ENCODE measurements around the gene CDON.

CDON gene

GRCh38 chr11:125946712-125947418 lies 115.8 kb downstream of the CDON start:
- no peaks in the 10 kb centered on the region for H3K4me1 ChIP-seq (ENCODE audit: control insufficient read depth, insufficient read depth, low read length, poor library complexity, severe bottlenecking)
- no peak for DNase-seq
- no peaks in the 10 kb centered on the region for H3K27me3 ChIP-seq (replicated peaks; ENCODE audit: control insufficient read depth, insufficient read depth, low read length, poor library complexity, severe bottlenecking)
- no peaks in the 10 kb centered on the region for H3K36me3 ChIP-seq (ENCODE audit: control insufficient read depth, insufficient read depth, low read length)
- H3K4me3 ChIP-seq (ENCODE audit: insufficient read depth, low read depth, low read length, poor library complexity, severe bottlenecking): no peak overlapping the region
- no peak overlapping the region for H3K27ac ChIP-seq (ENCODE audit: insufficient read depth, low read length, poor library complexity, severe bottlenecking)
- no peaks in the 10 kb centered on the region for H3K9me3 ChIP-seq (ENCODE audit: control insufficient read depth, low read length)

GRCh38 chr11:125945797-125946520 lies 116.7 kb downstream of the CDON start, which contains the start of gene VSIG10L2:
Gene VSIG10L2, plus strand, starts transcription at chr11:125946044. Its CDS starts 12 bp downstream, at chr11:125946056.
- no peak for DNase-seq
- Histone ChIP-seq H3K27me3 (replicated peaks; ENCODE audit: control insufficient read depth, insufficient read depth, low read length, poor library complexity, severe bottlenecking) (no peaks in the 10 kb centered on the region), H3K4me1 (ENCODE audit: control insufficient read depth, insufficient read depth, low read length, poor library complexity, severe bottlenecking) (no peaks in the 10 kb centered on the region), H3K9me3 (ENCODE audit: control insufficient read depth, low read length) (no peaks in the 10 kb centered on the region), H3K36me3 (ENCODE audit: control insufficient read depth, insufficient read depth, low read length) (no peaks in the 10 kb centered on the region), H3K27ac (ENCODE audit: insufficient read depth, low read length, poor library complexity, severe bottlenecking) (no peak within 1 kb of the TSS), H3K4me3 (ENCODE audit: insufficient read depth, low read depth, low read length, poor library complexity, severe bottlenecking) (no peak within 1 kb of the TSS)

- Histone ChIP-seq H3K4me1 (ENCODE audit: control insufficient read depth, insufficient read depth, low read length, poor library complexity, severe bottlenecking) (no peaks in the 10 kb centered on the region), H3K9me3 (ENCODE audit: control insufficient read depth, low read length) (no peaks in the 10 kb centered on the region), H3K36me3 (ENCODE audit: control insufficient read depth, insufficient read depth, low read length) (no peaks in the 10 kb centered on the region), H3K27me3 (replicated peaks; ENCODE audit: control insufficient read depth, insufficient read depth, low read length, poor library complexity, severe bottlenecking) (no peaks in the 10 kb centered on the region), H3K27ac (ENCODE audit: insufficient read depth, low read length, poor library complexity, severe bottlenecking) (no peak overlapping the region), H3K4me3 (ENCODE audit: insufficient read depth, low read depth, low read length, poor library complexity, severe bottlenecking) (no peak overlapping the region)
- no peak for DNase-seq
Measured at GRCh38 chr11:125945011-125945796, 117.5 kb downstream of the CDON start.

GRCh38 chr11:125944350-125945010 lies 118.2 kb downstream of the CDON start:
- Histone ChIP-seq H3K9me3 (ENCODE audit: control insufficient read depth, low read length) (no peaks in the 10 kb centered on the region), H3K4me1 (ENCODE audit: control insufficient read depth, insufficient read depth, low read length, poor library complexity, severe bottlenecking) (no peaks in the 10 kb centered on the region), H3K36me3 (ENCODE audit: control insufficient read depth, insufficient read depth, low read length) (no peaks in the 10 kb centered on the region), H3K27ac (ENCODE audit: insufficient read depth, low read length, poor library complexity, severe bottlenecking) (no peak overlapping the region), H3K4me3 (ENCODE audit: insufficient read depth, low read depth, low read length, poor library complexity, severe bottlenecking) (no peak overlapping the region), H3K27me3 (replicated peaks; ENCODE audit: control insufficient read depth, insufficient read depth, low read length, poor library complexity, severe bottlenecking) (no peaks in the 10 kb centered on the region)
- no peak for DNase-seq

- no peak for DNase-seq
- H3K4me1 ChIP-seq (ENCODE audit: control insufficient read depth, insufficient read depth, low read length, poor library complexity, severe bottlenecking): no peaks in the 10 kb centered on the region
- H3K27me3 ChIP-seq (replicated peaks; ENCODE audit: control insufficient read depth, insufficient read depth, low read length, poor library complexity, severe bottlenecking): no peaks in the 10 kb centered on the region
- H3K9me3 ChIP-seq (ENCODE audit: control insufficient read depth, low read length): no peaks in the 10 kb centered on the region
- H3K27ac ChIP-seq (ENCODE audit: insufficient read depth, low read length, poor library complexity, severe bottlenecking): no peak overlapping the region
- no peak overlapping the region for H3K4me3 ChIP-seq (ENCODE audit: insufficient read depth, low read depth, low read length, poor library complexity, severe bottlenecking)
- H3K36me3 ChIP-seq (ENCODE audit: control insufficient read depth, insufficient read depth, low read length): no peaks in the 10 kb centered on the region
Measured at GRCh38 chr11:125943661-125944349, 118.9 kb downstream of the CDON start.

- Histone ChIP-seq H3K27me3 (replicated peaks; ENCODE audit: control insufficient read depth, insufficient read depth, low read length, poor library complexity, severe bottlenecking) (no peaks in the 10 kb centered on the region), H3K9me3 (ENCODE audit: control insufficient read depth, low read length) (no peaks in the 10 kb centered on the region), H3K27ac (ENCODE audit: insufficient read depth, low read length, poor library complexity, severe bottlenecking) (no peak overlapping the region), H3K4me1 (ENCODE audit: control insufficient read depth, insufficient read depth, low read length, poor library complexity, severe bottlenecking) (no peaks in the 10 kb centered on the region), H3K36me3 (ENCODE audit: control insufficient read depth, insufficient read depth, low read length) (no peaks in the 10 kb centered on the region), H3K4me3 (ENCODE audit: insufficient read depth, low read depth, low read length, poor library complexity, severe bottlenecking) (no peak overlapping the region)
- DNase-seq: no peak
Measured at GRCh38 chr11:125942771-125943428, 119.8 kb downstream of the CDON start.

GRCh38 chr11:125941619-125942611 lies 120.8 kb downstream of the CDON start:
- no peak overlapping the region for H3K4me3 ChIP-seq (ENCODE audit: insufficient read depth, low read depth, low read length, poor library complexity, severe bottlenecking)
- no peak overlapping the region for H3K27ac ChIP-seq (ENCODE audit: insufficient read depth, low read length, poor library complexity, severe bottlenecking)
- no peaks in the 10 kb centered on the region for H3K36me3 ChIP-seq (ENCODE audit: control insufficient read depth, insufficient read depth, low read length)
- H3K9me3 ChIP-seq (ENCODE audit: control insufficient read depth, low read length): no peaks in the 10 kb centered on the region
- no peaks in the 10 kb centered on the region for H3K4me1 ChIP-seq (ENCODE audit: control insufficient read depth, insufficient read depth, low read length, poor library complexity, severe bottlenecking)
- peak in 1 of 3 donors; percentile 5 for DNase-seq
- no peaks in the 10 kb centered on the region for H3K27me3 ChIP-seq (replicated peaks; ENCODE audit: control insufficient read depth, insufficient read depth, low read length, poor library complexity, severe bottlenecking)

- H3K4me3 ChIP-seq (ENCODE audit: insufficient read depth, low read depth, low read length, poor library complexity, severe bottlenecking): no peak overlapping the region
- no peaks in the 10 kb centered on the region for H3K27me3 ChIP-seq (replicated peaks; ENCODE audit: control insufficient read depth, insufficient read depth, low read length, poor library complexity, severe bottlenecking)
- DNase-seq: no peak
- H3K27ac ChIP-seq (ENCODE audit: insufficient read depth, low read length, poor library complexity, severe bottlenecking): no peak overlapping the region
- no peaks in the 10 kb centered on the region for H3K4me1 ChIP-seq (ENCODE audit: control insufficient read depth, insufficient read depth, low read length, poor library complexity, severe bottlenecking)
- no peaks in the 10 kb centered on the region for H3K9me3 ChIP-seq (ENCODE audit: control insufficient read depth, low read length)
- H3K36me3 ChIP-seq (ENCODE audit: control insufficient read depth, insufficient read depth, low read length): no peaks in the 10 kb centered on the region
Measured at GRCh38 chr11:125941267-125941618, 121.4 kb downstream of the CDON start.

All from effector memory CD4-positive, alpha-beta T cell (primary cell).